Spleen (tissue), 7 donors: ENCODE measurements around the gene EPHB2.

Source experiments
- POLR2A ChIP-seq, 3 donors: fragments of 450-650 bp; IDR thresholded peaks; one replicate each; pipeline ENCODE4 v1.5.1; 2017; ENCODE audit warnings: antibody characterized with exemption in 3 of 3, mild to moderate bottlenecking in 1 of 3
- POLR2AphosphoS5 ChIP-seq, 3 donors: sonication (generic); formaldehyde crosslinking; IDR thresholded peaks; one replicate each; pipeline ENCODE4 v1.5.1; 2017; ENCODE audit warnings: antibody characterized with exemption in 3 of 3
- TF ChIP-seq, protein P1 (sequence below), 11 experiments: fragments of 200-600 bp in 7 of 11; fragments of 450-650 bp in 4 of 11; sonication (generic) in 4 of 11; IDR thresholded peaks in 8 of 11; conservative IDR thresholded peaks in 3 of 11; 1 replicate in 7 of 11; 2 replicates in 4 of 11; pipeline versions ENCODE4 v1.4.0 to v1.8.0; 2016 to 2021; ENCODE audit warnings: antibody characterized with exemption in 11 of 11, inconsistent platforms in 4 of 11, mild to moderate bottlenecking in 1 of 11
- donor health status: DM: no; HTN: no; CAD: no; lungs with moderate emphysema.
- donor health status: DM: no; HTN: no; CAD: no.
- donor health status: DM: no; HTN: no; CAD: no.

DNA sequence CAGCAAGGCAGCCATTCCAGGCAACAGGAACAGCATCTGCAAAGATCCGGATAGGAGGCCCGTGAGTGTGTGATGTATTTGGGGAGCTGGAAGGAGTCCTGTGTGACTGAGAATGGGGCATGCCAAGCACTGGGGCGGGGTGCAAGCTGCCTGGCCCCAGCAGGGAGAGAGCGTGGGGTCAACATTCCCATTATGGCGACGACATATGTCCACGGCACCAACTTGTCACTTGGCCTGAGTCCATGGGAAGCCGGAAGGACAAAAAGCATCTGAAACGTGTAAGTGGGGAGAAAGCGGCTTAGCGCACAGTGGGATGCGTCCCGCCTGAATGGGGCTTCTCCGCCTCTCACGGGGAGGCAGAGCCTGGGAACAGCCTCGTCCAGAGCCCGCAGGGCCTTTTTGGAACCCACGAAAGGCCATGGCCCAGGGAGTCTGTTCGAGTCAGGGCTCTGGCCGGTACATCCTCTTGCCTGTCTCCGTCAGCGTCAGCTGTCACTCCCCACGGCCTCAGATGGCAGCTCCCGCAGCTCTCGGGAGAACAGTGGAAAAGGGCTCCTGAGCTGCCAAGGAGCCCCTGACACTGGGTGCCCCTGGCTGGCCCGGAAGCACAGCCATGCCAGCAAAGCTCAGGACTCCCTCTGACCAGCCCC lies 12.4 kb downstream of the EPHB2 start:
- TF ChIP-seq, protein P1, sequence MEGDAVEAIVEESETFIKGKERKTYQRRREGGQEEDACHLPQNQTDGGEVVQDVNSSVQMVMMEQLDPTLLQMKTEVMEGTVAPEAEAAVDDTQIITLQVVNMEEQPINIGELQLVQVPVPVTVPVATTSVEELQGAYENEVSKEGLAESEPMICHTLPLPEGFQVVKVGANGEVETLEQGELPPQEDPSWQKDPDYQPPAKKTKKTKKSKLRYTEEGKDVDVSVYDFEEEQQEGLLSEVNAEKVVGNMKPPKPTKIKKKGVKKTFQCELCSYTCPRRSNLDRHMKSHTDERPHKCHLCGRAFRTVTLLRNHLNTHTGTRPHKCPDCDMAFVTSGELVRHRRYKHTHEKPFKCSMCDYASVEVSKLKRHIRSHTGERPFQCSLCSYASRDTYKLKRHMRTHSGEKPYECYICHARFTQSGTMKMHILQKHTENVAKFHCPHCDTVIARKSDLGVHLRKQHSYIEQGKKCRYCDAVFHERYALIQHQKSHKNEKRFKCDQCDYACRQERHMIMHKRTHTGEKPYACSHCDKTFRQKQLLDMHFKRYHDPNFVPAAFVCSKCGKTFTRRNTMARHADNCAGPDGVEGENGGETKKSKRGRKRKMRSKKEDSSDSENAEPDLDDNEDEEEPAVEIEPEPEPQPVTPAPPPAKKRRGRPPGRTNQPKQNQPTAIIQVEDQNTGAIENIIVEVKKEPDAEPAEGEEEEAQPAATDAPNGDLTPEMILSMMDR (IDR thresholded peaks at IDR 0.05 in 8 of 11, conservative IDR thresholded peaks at IDR 0.05 in 3 of 11), result no peak
- no peak for TF ChIP-seq POLR2A (IDR thresholded peaks at IDR 0.05)
- TF ChIP-seq POLR2AphosphoS5 (IDR thresholded peaks at IDR 0.05), result no peak
